ENCODE measurements around the gene UGT1A9.

- TF ChIP-seq POLR2A (IDR thresholded peaks at IDR 0.05) (no peak), CTCF (IDR thresholded peaks at IDR 0.05) (no peak)
Measured at GRCh38 chr2:233668605-233669260, 3.0 kb upstream of the UGT1A9 start.
